ENCODE data around the gene TASOR. TPM values are rescaled to one million over a fixed set of nuclear protein-coding genes. Genes with fewer than 3 reads are reported as not detected.

The TASOR gene
- total RNA-seq, 1 experiment from 2014 or later, result 63.4 TPM

GRCh38 chr3:56655709-56656108 is 27.4 kb downstream of the TASOR start:
- no peaks in the 10 kb centered on the region for H3K9me3 ChIP-seq (replicated peaks)
- H3K4me1 ChIP-seq, result no peaks in the 10 kb centered on the region
- no peak overlapping the region for H3K27ac ChIP-seq
- no peak for DNase-seq
- peaks cover 72% of the 10 kb centered on the region for H3K36me3 ChIP-seq
- no peaks in the 10 kb centered on the region for H3K27me3 ChIP-seq
- H3K4me3 ChIP-seq, result no peak overlapping the region

GRCh38 chr3:56654460-56654859 is 28.6 kb downstream of the TASOR start:
- Histone ChIP-seq H3K36me3 (peaks cover 70% of the 10 kb centered on the region), H3K27ac (no peak overlapping the region), H3K9me3 (replicated peaks) (no peaks in the 10 kb centered on the region), H3K27me3 (no peaks in the 10 kb centered on the region), H3K4me1 (no peaks in the 10 kb centered on the region), H3K4me3 (no peak overlapping the region)
- DNase-seq, result no peak

- Histone ChIP-seq H3K4me3 (no peak overlapping the region), H3K27me3 (no peaks in the 10 kb centered on the region), H3K9me3 (replicated peaks) (no peaks in the 10 kb centered on the region), H3K36me3 (peaks cover 73% of the 10 kb centered on the region), H3K27ac (no peak overlapping the region), H3K4me1 (no peaks in the 10 kb centered on the region)
- no peak for DNase-seq
Measured at GRCh38 chr3:56645407-56645806, 37.7 kb downstream of the TASOR start.

- no peaks in the 10 kb centered on the region for H3K4me1 ChIP-seq
- peaks cover 42% of the 10 kb centered on the region for H3K36me3 ChIP-seq
- DNase-seq, result no peak
- H3K4me3 ChIP-seq, result no peak overlapping the region
- no peak overlapping the region for H3K27ac ChIP-seq
- no peaks in the 10 kb centered on the region for H3K27me3 ChIP-seq
- H3K9me3 ChIP-seq (replicated peaks), result no peaks in the 10 kb centered on the region
Measured at GRCh38 chr3:56633602-56634535, 49.2 kb downstream of the TASOR start.

Other genes with a start within 250 kb of the TASOR start
- gene ERC2, start 214.8 kb downstream of the TASOR start, total RNA-seq (2014; rRNA removed; shearing (Covaris generic)), result 6.3 and 9.3 TPM in 2 replicates
- gene CCDC66, start 126.1 kb downstream of the TASOR start, total RNA-seq (2014; rRNA removed; shearing (Covaris generic)), result 26.0 and 39.6 TPM in 2 replicates
- 24.9 and 29.9 TPM in 2 replicates for gene ARHGEF3, start 118.7 kb upstream of the TASOR start, total RNA-seq (2014; rRNA removed; shearing (Covaris generic))